HG03108 (cell line): ENCODE results near the gene WDR77.

Source experiments
- ATAC-seq: cut with Tn5 transposase; IDR thresholded peaks from one replicate; pipeline ENCODE4 v1.9.1; 2021; ENCODE audit warnings: moderate library complexity; ENCODE audit not compliant: unreplicated experiment

WDR77 gene

GRCh38 chr1:111470596-111470995, 21.5 kb upstream of the WDR77 start:
- no peak for ATAC-seq

- ATAC-seq, result no peak
Measured at GRCh38 chr1:111469539-111469938, 20.5 kb upstream of the WDR77 start.

DNA sequence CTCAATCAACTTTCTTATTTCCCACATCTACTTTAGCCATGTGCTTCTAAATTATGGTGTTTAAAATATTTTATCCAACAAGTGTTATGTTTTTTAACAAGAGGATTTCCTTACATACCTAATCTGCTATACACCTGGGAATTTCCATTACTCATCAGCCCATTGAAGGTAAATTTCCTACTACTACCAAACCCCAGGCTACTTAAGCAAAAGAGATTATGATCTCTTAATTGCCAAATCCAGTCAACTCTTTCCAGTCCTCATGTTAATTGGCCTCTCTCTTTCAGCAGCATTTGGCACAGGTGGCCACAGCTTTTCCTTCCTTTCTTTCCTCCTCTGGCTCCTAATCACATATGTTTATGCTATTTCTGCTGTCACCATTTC, 19.7 kb upstream of the WDR77 start:
- no peak for ATAC-seq

DNA sequence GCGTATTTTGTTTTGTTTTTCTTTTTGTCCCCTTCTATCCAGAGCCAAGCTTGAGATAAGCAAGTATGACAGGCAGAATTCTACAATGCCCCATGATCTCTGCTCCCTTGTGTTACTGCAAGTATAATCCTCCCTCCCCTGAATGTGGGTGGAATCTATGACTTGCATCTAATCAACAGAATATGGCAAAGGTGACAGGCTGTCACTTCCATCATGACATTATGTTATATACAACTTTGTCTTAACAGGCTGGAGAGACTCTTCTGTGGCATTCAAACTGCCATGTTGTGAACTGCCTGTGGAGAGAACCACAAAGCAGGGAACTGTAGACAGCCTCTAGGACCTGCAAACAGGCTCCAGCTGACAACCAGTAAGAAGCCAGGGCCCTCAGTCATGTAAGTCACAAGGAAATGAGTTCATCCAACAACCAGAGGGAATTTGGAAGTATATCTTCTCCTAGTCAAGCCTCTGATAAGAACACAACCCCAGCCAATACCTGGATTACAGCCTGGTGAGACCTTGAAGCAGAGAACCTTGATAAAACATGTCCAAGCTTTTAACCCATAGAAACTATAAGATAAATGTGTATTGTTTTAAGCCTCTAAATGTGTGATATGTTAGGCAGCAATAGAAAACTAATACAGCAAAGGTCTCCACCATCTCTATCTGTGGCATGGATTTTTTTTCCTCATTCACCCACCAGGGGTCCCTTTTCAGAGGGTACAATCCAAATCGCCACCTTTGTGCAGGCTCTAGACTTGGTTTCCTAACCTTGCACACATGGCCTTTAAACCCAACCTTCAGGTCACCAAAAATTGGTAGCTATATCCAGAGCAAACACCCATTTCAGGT, 19.0 kb upstream of the WDR77 start:
- ATAC-seq, result no peak

GRCh38 chr1:111466480-111466879, 17.4 kb upstream of the WDR77 start:
- no peak for ATAC-seq

- no peak for ATAC-seq
Measured at GRCh38 chr1:111465754-111466153, 16.7 kb upstream of the WDR77 start.

GRCh38 chr1:111463029-111463683, 14.1 kb upstream of the WDR77 start:
- no peak for ATAC-seq

- ATAC-seq, result no peak
Measured at GRCh38 chr1:111462370-111463028, 13.4 kb upstream of the WDR77 start.

DNA sequence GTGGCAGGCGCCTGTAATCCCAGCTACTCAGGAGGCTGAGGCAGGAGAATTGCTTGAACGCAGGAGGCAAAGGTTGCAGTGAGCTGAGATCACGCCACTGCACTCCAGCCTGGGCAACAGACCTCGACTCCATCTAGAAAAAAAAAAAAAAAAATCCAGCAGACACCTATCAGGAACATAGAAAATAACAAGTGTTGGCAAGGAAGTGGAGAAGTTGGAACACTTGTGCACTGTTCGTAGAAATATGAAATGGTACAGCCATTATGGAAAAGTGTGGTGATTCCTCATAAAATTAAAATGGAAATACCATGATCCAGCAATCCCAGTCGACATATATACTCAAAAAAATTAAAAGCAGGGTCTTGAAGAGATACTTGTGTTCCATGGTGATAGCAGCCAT, 12.7 kb upstream of the WDR77 start:
- ATAC-seq, result no peak

- no peak for ATAC-seq
Measured at GRCh38 chr1:111455642-111456031, 6.6 kb upstream of the WDR77 start.

DNA sequence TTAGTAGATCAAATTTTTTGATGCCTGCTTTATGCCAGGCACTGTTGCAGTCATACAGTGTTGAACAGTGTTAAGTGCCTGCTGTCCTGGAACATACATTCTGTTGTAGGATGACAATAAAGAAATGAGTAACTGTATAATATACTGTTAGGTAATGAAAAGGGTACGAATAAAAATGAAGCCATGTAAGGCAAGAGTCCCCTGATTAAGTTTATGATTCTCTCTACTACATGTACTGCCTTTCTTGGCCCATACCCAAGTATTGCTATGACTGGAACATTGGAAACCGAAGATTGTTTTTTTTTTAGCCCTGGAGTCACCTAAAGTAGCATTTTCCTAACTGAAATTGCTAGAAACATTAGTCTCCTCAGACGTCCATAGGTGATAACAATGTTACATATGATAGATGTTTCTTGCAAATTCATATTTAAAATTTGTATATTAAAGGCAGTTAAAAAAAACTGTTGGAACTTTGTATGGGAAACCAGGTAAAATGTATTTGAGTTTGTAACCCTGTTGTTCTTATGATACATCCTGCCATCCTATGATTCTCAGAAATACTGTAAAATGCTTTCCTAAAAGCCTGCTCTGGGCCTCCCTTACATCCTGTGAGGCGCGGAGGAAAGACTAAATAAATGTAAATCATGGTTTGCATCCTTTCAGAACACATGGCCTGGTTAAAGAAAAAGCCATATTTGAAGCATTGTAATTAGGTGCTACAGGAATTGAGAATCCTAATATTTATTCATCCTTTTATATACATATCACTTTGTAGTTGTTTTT, 6.0 kb upstream of the WDR77 start:
- ATAC-seq, result no peak

GRCh38 chr1:111453706-111454105, 4.7 kb upstream of the WDR77 start:
- ATAC-seq, result no peak

- no peak for ATAC-seq
Measured at GRCh38 chr1:111452581-111452980, 3.5 kb upstream of the WDR77 start.

DNA sequence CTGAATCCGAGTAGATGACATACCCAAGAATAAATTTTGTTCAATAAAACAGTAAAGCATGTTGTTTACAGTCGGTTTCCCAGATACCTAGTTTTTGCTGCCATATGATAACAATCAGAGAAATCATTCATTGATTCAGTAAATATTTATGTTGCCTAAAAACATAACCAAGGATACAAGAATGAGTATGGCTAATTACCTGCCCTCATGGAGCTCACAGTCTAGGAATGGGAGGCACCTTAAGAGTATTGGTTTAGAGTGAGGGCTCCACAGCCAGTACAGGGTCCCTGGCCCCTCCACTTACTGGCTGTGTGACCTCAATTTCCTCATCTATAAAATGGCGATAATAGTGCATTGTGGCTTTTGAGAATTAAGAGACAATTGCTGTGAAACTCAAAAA, 1.1 kb upstream of the WDR77 start:
- ATAC-seq, result no peak

DNA sequence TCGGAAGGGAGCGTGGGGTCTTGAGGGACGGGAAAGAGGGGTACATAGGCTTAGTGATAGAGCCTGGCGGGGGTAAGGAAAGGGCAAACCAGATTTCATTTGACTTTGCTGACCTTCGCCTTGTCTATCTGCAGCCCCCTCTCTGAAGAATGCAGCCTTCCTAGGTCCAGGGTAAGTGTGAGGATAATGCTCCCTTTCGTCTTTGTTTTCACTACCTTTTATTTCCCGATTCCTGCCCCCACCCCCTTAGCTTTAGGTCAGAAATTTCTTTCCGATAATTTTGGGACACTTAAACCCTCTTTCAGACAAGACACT, 604 bp upstream of the WDR77 start:
- no peak for ATAC-seq

DNA sequence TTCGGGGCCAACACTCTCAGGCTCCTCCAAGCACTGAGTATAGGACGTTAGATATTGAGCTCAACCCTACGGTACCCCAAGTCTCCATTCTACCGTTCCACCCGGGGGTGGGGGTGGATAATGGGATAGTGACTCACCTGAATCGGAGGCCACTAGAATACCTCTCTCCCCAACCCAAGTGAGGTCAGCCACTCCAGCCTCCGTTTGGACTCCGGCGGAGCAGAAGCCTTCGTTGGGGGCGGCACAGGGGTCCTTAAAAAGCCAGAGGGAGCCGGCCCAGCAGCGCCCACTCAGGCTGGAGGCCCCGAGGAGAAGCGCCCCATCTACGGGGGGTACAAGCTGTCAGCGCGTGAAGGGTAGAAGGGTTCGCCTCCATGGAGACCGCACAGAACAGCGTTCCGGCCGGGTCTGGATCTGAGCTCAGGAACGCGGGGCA, 556 bp downstream of the WDR77 start:
- peak; percentile 6 for ATAC-seq

GRCh38 chr1:111446967-111447892, 1.8 kb downstream of the WDR77 start:
- ATAC-seq, result no peak

DNA sequence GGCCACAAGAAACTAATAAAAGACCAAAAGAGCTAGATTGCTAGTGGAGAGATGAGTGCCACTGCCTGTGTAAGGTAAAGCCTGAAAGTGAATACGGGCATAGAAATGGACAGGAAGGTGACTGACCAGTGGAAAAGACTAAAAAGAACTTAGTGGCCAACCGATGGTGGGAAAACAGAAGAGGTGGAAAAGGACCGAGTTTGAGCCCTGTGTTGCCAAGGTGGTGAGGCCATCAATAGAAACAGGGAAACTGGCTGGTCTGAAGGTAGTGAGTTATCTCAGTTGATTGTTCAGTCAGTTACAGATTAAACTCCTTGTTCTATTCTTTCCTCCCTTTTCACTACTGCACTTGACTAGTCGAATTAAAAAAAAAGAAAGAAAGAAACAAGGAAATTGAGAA, 2.5 kb downstream of the WDR77 start:
- ATAC-seq, result no peak

DNA sequence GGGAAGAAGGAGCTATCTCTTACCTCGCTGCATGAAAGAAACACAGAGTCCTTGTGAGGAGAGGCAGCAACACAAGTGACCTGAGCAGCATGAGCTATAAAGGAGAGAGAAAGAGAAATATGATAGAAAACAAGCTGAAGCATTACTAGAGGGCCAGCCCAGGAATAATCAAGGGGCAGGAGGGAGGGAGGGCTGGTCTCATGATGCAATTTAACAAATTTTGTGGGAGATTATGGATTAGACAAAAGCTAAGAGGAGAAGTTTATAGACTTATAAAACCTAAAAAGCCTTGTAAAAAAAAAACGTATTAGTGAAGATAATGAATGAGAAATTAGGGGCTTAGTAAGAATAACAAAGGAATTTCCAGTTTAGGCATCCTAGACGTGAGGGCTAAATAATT, 5.0 kb downstream of the WDR77 start:
- no peak for ATAC-seq

- no peak for ATAC-seq
Measured at GRCh38 chr1:111442457-111442856, 6.6 kb downstream of the WDR77 start.
